Neural cell (in vitro differentiated cells): ENCODE data around the gene RBSN. TPM values are rescaled to one million over a fixed set of nuclear protein-coding genes. Genes with fewer than 3 reads are reported as not detected.

Experiments used
- H2AFZ ChIP-seq: fragments of 200-600, 300-800 bp; sonication (generic), shearing (Covaris generic); 2 replicates; pipeline ENCODE4 v1.6.0; 2014; ENCODE audit warnings: low read depth, mild to moderate bottlenecking, antibody characterized with exemption, low read length, moderate library complexity
- H3F3A ChIP-seq: fragments of 200-600 bp; shearing (Covaris generic); 2 replicates; pipeline ENCODE4 v1.6.1; 2016; ENCODE audit warnings: mild to moderate bottlenecking, moderate library complexity, mixed read lengths, antibody characterized with exemption, low read length; ENCODE audit not compliant: insufficient read depth, poor library complexity, severe bottlenecking
- H3K27ac ChIP-seq: fragments of 200-600, 300-800 bp; sonication (generic), shearing (Covaris generic); 2 replicates; pipeline ENCODE4 v1.5.1; 2014; ENCODE audit warnings: mild to moderate bottlenecking, low read length, moderate library complexity
- H3K27me3 ChIP-seq: fragments of 300-800, 200-600 bp; sonication (generic), shearing (Covaris generic); 2 replicates; pipeline ENCODE4 v1.6.0; 2014; ENCODE audit warnings: mild to moderate bottlenecking, low read depth, low read length, moderate library complexity; ENCODE audit not compliant: insufficient read depth
- H3K36me3 ChIP-seq: fragments of 300-800, 200-600 bp; sonication (generic), shearing (Covaris generic); 2 replicates; pipeline ENCODE4 v1.5.1; 2014; ENCODE audit warnings: mild to moderate bottlenecking, antibody characterized with exemption, low read length, moderate library complexity; ENCODE audit not compliant: insufficient read depth
- H3K4me2 ChIP-seq: fragments of 300-800, 200-600 bp; sonication (generic), shearing (Covaris generic); 2 replicates; pipeline ENCODE4 v1.6.0; 2014; ENCODE audit warnings: mild to moderate bottlenecking, low read length
- H3K4me3 ChIP-seq: fragments of 300-800, 200-600 bp; sonication (generic), shearing (Covaris generic); 2 replicates; pipeline ENCODE4 v1.5.1; 2014; ENCODE audit warnings: mild to moderate bottlenecking, low read length, moderate library complexity
- H3K79me2 ChIP-seq: fragments of 200-600 bp; shearing (Covaris generic); replicated peaks from 2 replicates; pipeline ENCODE4 v1.6.0; 2014; ENCODE audit warnings: mild to moderate bottlenecking, low read length, moderate library complexity; ENCODE audit not compliant: insufficient read depth
- H3K9ac ChIP-seq: fragments of 300-800, 200-600 bp; sonication (generic), shearing (Covaris generic); 2 replicates; pipeline ENCODE4 v1.6.1; 2016; ENCODE audit warnings: mild to moderate bottlenecking, low read length, mixed read lengths
- H3K9me2 ChIP-seq: fragments of 200-600 bp; shearing (Covaris generic); 2 replicates; pipeline ENCODE4 v1.6.1; 2016; ENCODE audit warnings: mild to moderate bottlenecking, low read length, mixed read lengths; ENCODE audit not compliant: insufficient read depth
- H3K9me3 ChIP-seq: fragments of 200-600, 300-800 bp; sonication (generic), shearing (Covaris generic); 2 replicates; pipeline ENCODE4 v1.6.1; 2016; ENCODE audit warnings: mild to moderate bottlenecking, mixed run types, low read length, moderate library complexity, mixed read lengths
- H4K20me1 ChIP-seq: fragments of 200-600 bp; shearing (Covaris generic); 2 replicates; pipeline ENCODE4 v1.6.1; 2016; ENCODE audit warnings: mild to moderate bottlenecking, mixed run types; ENCODE audit not compliant: insufficient read depth
- EP300 ChIP-seq: fragments of 450-650 bp; conservative IDR thresholded peaks from 2 replicates; pipeline ENCODE4 v1.6.1; 2014; ENCODE audit warnings: antibody characterized with exemption, mild to moderate bottlenecking, moderate library complexity; ENCODE audit not compliant: poor library complexity, severe bottlenecking
- EZH2 ChIP-seq: fragments of 200-600, 300-800 bp; shearing (Covaris generic), sonication (generic); IDR thresholded peaks from 2 replicates; pipeline ENCODE4 v1.6.1; 2014; ENCODE audit warnings: antibody characterized with exemption, low read length, borderline replicate concordance, mild to moderate bottlenecking; ENCODE audit not compliant: insufficient read depth, poor library complexity, severe bottlenecking
- MXI1 ChIP-seq: fragments of 450-650 bp; conservative IDR thresholded peaks from 2 replicates; pipeline ENCODE4 v1.6.1; 2014; ENCODE audit warnings: antibody characterized with exemption, mild to moderate bottlenecking; ENCODE audit not compliant: poor library complexity, severe bottlenecking
- POLR2AphosphoS5 ChIP-seq: IDR thresholded peaks from 2 replicates; pipeline ENCODE4 v1.6.1; 2012
- RAD21 ChIP-seq: fragments of 450-650 bp; conservative IDR thresholded peaks from 2 replicates; pipeline ENCODE4 v1.6.1; 2014; ENCODE audit warnings: antibody characterized with exemption, mild to moderate bottlenecking, moderate library complexity
- SMC3 ChIP-seq: fragments of 450-650 bp; conservative IDR thresholded peaks from 2 replicates; pipeline ENCODE4 v1.6.1; 2014; ENCODE audit warnings: antibody characterized with exemption, mild to moderate bottlenecking, moderate library complexity; ENCODE audit not compliant: poor library complexity
- TAF1 ChIP-seq: IDR thresholded peaks from 2 replicates; pipeline ENCODE4 v1.6.1; 2012; ENCODE audit warnings: low read depth
- polyA plus RNA-seq: library from polyadenylated mRNA; depleted of rRNA; stranded (reverse); fragments of >200 nt; gene quantifications from 2 replicates; pipeline ENCODE4 v1.2.3, GENCODE V29; 2014
- TF ChIP-seq, protein P1 (sequence below): fragments of 450-650 bp; IDR thresholded peaks from 2 replicates; pipeline ENCODE4 v1.5.1; 2014; ENCODE audit warnings: antibody characterized with exemption, mild to moderate bottlenecking, moderate library complexity; ENCODE audit not compliant: poor library complexity, severe bottlenecking
- TF ChIP-seq, protein P2 (sequence below): IDR thresholded peaks from 2 replicates; pipeline ENCODE4 v1.6.1; 2012; ENCODE audit warnings: borderline replicate concordance

Gene RBSN
- polyA plus RNA-seq, 1 donor from 2014 or later = 27.6 TPM

DNA sequence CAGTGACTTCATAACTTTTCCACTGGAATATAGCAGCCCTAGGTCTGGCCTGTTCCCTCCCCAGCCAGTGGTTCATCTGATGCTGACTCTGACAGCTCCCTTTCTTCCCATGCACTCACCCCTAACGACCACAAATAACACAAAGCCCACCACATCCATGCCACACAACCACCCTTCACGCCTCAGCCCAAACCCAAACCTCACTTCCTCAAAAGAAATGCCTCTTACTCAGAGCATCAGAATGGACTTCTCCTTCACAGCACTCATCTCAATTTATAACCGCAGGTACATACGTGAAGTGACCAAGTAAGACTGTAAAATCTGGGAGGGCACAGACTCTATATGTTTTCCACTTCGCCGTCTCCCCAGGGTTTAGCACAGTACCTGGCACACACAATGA, 1.1 kb downstream of the RBSN start:
- peaks cover 5% of the 10 kb centered on the region for H3K36me3 ChIP-seq
- H3K9ac ChIP-seq = peak overlapping the region; percentile 94
- H3K9me3 ChIP-seq = no peaks in the 10 kb centered on the region
- TF ChIP-seq TAF1 (no peak), MXI1 (no peak), RAD21 (no peak), EP300 (no peak), EZH2 (no peak), POLR2AphosphoS5 (no peak), SMC3 (no peak)
- TF ChIP-seq, protein P1, sequence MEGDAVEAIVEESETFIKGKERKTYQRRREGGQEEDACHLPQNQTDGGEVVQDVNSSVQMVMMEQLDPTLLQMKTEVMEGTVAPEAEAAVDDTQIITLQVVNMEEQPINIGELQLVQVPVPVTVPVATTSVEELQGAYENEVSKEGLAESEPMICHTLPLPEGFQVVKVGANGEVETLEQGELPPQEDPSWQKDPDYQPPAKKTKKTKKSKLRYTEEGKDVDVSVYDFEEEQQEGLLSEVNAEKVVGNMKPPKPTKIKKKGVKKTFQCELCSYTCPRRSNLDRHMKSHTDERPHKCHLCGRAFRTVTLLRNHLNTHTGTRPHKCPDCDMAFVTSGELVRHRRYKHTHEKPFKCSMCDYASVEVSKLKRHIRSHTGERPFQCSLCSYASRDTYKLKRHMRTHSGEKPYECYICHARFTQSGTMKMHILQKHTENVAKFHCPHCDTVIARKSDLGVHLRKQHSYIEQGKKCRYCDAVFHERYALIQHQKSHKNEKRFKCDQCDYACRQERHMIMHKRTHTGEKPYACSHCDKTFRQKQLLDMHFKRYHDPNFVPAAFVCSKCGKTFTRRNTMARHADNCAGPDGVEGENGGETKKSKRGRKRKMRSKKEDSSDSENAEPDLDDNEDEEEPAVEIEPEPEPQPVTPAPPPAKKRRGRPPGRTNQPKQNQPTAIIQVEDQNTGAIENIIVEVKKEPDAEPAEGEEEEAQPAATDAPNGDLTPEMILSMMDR = no peak
- TF ChIP-seq, protein P2, sequence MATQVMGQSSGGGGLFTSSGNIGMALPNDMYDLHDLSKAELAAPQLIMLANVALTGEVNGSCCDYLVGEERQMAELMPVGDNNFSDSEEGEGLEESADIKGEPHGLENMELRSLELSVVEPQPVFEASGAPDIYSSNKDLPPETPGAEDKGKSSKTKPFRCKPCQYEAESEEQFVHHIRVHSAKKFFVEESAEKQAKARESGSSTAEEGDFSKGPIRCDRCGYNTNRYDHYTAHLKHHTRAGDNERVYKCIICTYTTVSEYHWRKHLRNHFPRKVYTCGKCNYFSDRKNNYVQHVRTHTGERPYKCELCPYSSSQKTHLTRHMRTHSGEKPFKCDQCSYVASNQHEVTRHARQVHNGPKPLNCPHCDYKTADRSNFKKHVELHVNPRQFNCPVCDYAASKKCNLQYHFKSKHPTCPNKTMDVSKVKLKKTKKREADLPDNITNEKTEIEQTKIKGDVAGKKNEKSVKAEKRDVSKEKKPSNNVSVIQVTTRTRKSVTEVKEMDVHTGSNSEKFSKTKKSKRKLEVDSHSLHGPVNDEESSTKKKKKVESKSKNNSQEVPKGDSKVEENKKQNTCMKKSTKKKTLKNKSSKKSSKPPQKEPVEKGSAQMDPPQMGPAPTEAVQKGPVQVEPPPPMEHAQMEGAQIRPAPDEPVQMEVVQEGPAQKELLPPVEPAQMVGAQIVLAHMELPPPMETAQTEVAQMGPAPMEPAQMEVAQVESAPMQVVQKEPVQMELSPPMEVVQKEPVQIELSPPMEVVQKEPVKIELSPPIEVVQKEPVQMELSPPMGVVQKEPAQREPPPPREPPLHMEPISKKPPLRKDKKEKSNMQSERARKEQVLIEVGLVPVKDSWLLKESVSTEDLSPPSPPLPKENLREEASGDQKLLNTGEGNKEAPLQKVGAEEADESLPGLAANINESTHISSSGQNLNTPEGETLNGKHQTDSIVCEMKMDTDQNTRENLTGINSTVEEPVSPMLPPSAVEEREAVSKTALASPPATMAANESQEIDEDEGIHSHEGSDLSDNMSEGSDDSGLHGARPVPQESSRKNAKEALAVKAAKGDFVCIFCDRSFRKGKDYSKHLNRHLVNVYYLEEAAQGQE = no peak
- no peaks in the 10 kb centered on the region for H4K20me1 ChIP-seq
- H3K4me2 ChIP-seq = peak overlapping the region; percentile 69
- no peak overlapping the region for H2AFZ ChIP-seq
- peak overlapping the region; percentile 70 for H3K4me3 ChIP-seq
- H3K27me3 ChIP-seq = no peaks in the 10 kb centered on the region
- peaks cover 23% of the 10 kb centered on the region for H3K79me2 ChIP-seq
- H3K27ac ChIP-seq = peak overlapping the region; percentile 85
- no peaks in the 10 kb centered on the region for H3K9me2 ChIP-seq
- no peaks in the 10 kb centered on the region for H3F3A ChIP-seq

- H3K27me3 ChIP-seq = no peaks in the 10 kb centered on the region
- peaks cover 5% of the 10 kb centered on the region for H3K36me3 ChIP-seq
- H3K4me3 ChIP-seq = no peak overlapping the region
- H3K4me2 ChIP-seq = no peak overlapping the region
- no peak overlapping the region for H3K27ac ChIP-seq
- no peaks in the 10 kb centered on the region for H3K9me2 ChIP-seq
- no peaks in the 10 kb centered on the region for H4K20me1 ChIP-seq
- TF ChIP-seq TAF1 (no peak), RAD21 (no peak), SMC3 (no peak), MXI1 (no peak), EP300 (no peak), POLR2AphosphoS5 (no peak), EZH2 (no peak)
- TF ChIP-seq, protein P1 = no peak
- TF ChIP-seq, protein P2 = no peak
- H3F3A ChIP-seq = no peaks in the 10 kb centered on the region
- H3K9ac ChIP-seq = no peak overlapping the region
- H3K9me3 ChIP-seq = no peaks in the 10 kb centered on the region
- peaks cover 23% of the 10 kb centered on the region for H3K79me2 ChIP-seq
- H2AFZ ChIP-seq = no peak overlapping the region
These were observed 2.9 kb downstream of the RBSN start for GRCh38 chr3:15096046-15096445.
